HG03196 (cell line): ENCODE measurements around the gene IGF2BP1.
"Not testable (repeated sequence)": the region's sequence is repeated elsewhere in the genome, so short reads cannot be mapped to it uniquely, and the experiment has no call there.

ENCODE experiments used
- ATAC-seq: cut with Tn5 transposase; IDR thresholded peaks from one replicate; pipeline ENCODE4 v1.9.1; 2021; ENCODE audit not compliant: unreplicated experiment

The IGF2BP1 gene

DNA sequence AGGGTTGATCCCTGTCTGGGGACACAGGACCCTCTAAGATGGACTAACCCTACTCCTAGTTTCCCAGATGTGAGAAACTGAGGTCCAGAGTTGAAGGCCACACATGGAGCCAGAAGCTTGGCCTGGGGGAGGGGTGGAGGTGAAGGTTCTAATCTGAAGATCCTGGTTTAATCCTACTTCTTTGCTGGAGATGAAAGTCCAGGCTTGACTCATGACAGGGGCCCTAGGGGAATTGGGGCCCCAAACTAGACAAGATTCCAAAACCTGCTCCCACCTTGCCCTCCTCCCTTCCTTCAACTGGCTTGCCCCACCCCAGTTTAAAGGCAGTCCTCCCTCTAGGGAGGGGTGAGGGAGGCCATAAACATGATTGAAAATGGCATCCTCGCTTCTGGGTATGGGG, 21.6 kb downstream of the IGF2BP1 start:
- no peak for ATAC-seq

DNA sequence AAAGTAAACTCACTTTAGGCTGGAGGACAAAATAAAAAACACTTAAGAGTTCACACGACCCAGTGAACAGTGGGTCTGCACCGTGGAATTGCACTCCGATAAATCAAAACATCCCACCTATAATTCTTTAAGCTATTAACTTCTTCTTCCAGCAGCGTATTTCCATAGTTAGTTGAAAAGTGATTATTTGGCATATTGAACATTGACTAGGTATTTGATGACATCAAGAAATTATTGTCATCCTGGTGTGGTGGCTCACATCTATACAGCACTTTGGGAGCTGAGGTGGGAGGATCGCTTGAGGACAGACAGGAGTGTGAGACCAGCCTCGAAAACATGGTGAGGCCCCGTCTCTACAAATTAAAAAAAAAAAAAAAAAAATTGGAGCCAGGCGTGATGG, 23.4 kb downstream of the IGF2BP1 start:
- no peak for ATAC-seq

DNA sequence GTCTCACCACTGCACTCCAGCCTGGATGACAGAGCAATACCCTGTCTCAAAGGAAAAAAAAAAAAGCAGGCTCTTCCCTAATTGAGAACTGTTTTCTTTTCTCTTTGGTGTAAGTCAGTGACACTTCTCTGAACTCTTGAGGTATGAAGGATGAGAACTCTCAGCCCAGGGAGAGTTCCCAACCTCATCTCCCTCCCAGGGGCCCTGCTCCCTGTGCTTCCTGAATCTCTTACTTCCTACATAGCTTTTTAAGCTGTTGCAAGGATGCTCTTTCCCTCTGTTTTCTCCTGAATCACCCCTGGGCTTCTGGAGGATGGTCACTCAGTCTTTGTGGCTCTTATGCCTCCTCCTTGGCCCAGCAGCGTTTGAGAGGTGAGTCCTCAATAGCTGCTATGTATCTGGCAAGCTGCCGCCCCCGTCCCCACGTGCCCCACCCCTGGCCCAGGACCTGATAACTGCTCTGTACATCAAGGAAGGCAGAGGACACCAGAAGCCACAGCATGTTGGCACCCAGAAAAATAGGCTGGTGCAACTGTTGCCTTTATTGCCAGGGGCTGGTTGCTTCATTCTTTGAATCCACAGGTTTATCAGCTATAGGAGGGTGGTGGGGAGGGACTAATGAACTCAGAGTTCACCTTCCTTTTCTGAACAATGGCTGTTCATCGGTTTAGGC, 24.0 kb downstream of the IGF2BP1 start:
- no peak for ATAC-seq

GRCh38 chr17:49021768-49022103, 24.6 kb downstream of the IGF2BP1 start:
- ATAC-seq: no peak

DNA sequence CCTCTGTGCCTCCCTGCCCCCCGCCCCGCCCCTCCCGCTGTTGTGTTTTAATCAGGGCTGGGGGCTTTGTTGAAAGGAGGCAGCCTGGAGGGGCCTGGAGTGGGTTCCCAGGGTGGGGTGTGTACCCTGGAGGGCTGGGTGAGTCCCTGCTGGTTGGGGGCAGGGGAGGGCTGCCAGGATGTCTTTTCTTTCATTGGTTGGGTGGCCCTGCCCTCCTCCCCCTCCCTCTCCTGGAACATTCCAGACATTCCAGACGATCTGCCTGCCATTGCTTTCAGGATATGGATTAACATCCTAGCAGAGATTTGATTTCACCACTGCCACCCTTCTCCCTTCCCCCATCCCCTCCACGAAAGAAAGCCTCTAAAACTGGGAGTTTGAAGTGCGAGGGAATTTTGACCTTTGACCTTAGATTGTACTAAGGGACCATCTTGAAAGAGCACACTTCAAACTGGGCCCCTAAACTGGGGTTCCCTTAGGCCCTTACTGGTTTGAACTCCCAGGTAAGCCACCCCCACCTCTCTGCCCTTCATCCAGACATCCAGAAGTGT, 25.3 kb downstream of the IGF2BP1 start:
- ATAC-seq: no peak

DNA sequence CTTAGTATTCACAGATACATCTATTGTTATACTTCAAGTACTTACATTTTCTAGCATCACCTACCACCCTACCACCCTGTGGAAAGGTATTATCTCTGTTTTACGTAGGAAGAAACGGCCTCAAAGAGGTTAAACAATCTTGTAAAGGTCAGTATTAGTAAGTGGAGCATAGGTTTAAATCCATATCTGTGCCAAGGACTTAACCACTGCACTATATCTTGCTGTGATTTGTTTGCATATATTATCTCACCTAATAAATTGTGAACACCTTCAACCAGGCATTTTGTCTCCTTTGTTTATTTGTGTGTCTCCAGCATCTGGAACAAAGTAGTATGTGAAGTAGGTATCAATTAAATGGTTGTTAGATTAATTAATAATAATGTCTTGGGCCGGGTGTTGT, 27.3 kb downstream of the IGF2BP1 start:
- no peak for ATAC-seq

GRCh38 chr17:49026447-49026846, 29.3 kb downstream of the IGF2BP1 start:
- not testable (repeated sequence) for ATAC-seq

GRCh38 chr17:49028271-49028670, 31.1 kb downstream of the IGF2BP1 start:
- no peak for ATAC-seq

- no peak for ATAC-seq
Observed at GRCh38 chr17:49029801-49030200, 32.6 kb downstream of the IGF2BP1 start.

DNA sequence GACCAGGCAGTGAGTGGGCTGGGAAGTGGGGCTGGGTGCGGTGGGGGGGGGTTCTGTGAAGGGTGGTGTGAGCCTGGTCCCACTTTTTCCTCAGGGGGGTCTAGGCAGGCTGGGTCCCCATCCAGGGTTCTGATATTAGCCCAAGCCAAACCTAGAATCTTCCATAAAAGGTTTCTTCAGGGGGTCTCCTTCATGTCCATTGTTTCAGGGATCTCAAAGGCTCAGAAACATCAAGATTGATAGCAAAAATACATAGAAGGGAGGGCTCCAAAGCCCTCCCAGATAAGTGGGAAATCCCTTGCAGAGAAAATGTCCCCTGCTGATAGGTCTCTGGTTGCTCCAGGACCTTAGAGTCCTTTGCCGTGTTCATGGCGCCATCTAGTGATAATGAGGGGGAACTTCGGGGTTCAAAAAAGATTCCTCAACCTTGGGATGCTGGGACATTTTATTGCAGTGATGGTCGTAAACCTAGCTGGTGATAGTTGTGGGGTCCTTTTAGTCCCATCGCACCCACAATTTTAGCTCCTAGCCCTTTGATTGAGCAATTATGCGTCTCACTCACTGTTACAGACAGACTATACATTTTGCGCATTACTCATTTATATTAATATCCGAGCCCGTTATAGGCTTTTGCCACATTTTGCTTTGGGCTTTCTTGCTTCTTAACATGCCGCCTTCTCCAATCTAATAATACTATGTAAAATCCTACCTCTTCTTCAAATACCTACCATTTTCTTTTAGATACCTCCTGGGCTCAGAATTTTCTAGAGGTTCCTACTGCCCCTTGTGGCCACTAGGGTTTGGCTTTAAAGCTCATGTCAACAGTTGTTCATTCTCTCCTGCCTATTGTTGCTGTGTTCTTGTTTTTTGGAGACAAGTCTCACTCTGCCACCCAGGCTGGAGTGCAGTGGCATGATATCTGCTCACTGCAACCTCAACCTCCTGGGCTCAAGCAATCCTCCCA, 35.1 kb downstream of the IGF2BP1 start:
- ATAC-seq: no peak

DNA sequence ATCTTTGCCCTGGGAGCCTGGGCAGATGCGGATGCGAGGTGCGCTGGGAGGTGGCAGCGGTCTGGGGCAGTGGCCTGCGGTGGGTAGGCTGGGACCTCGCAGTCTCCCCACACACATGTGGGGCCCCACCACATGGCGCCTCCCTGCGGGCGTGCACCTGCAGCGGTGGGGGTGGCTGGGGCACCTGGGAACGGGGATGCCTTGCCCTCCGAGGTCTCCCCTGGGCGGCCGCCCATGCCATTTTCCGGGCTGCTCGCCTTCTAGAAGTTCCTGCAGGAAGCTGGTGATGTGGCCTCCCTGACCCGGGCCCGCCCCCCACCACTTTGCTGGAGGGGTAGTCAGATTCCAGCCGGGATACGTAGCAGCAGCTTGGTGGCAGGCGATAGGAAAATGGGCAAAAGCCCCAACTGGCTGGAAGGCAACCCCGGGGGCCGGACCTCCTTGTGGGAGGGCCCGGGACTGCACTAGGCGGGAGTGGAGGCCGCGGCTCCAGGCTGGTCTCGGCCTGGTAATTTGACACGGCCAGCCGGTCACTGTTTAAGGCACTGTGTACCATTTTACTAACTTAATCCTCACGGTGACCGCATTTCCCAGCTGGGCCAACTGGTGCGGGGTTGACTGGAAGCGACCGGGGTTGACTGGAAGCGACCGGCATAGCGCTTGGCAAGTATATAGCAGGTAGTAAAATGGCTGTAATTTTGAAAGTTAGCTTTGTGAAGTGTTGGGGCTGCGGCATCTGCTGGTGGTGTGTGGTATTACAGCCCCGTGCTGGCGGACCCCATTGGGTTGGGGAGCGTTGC, 38.5 kb downstream of the IGF2BP1 start:
- ATAC-seq: no peak

DNA sequence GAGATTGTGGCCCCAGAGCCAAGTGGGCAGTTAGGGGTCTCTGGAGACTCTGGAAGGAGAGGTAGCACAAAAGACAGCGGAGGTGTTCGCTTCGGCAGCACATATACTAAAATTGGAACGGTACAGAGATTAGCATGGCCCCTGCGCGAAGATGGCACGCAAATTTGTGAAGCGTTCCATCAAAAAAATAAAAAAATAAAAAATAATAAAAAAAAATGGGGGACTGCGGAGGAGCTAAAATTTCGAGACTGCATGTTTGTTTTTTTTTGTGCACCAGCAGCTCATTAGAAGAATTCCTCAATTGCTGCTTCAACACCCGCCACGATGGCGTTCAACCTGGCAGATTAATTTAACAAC, 39.1 kb downstream of the IGF2BP1 start:
- no peak for ATAC-seq

- ATAC-seq: no peak
Observed at GRCh38 chr17:49038138-49038537, 41.0 kb downstream of the IGF2BP1 start.

- ATAC-seq: no peak
Observed at GRCh38 chr17:49038544-49038943, 41.4 kb downstream of the IGF2BP1 start.

DNA sequence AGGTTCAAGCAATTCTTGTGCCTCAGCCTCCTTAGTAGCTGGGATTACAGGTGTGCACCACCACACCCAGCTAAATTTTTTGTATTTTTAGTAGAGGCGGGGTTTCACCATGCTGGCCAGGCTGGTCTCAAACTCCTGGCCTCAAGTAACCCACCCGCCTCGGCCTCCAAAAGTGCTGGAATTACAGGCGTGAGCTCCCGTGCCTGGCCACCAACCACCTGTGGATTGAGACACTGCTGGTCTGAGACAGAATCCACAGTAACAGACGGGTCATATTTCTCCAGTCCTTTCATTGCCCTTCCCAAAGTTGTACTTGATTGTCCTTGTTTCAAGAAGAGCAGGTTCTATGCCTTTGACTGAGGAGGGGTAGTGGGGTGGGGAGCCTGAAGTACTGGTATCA, 42.3 kb downstream of the IGF2BP1 start:
- ATAC-seq: not testable (repeated sequence)

DNA sequence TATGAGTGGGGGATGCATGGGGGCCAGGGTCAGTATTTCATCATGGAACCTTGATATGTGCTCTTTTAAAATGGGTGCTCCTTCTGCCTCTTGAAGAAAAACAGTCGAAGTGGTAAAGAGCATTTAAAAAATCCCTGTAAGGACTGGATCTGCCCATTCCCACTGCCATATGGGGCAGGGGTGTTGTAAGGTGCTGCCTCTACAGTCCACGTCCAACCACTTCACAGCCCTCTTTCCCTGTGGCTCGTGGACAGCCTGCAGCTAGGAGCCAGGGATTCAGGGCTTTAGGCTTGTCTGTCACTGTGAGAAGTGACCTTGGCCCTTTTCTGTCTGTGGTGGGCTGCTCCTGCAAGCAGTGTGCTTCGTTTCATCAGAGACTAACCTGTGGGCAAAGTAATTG, 44.3 kb downstream of the IGF2BP1 start:
- ATAC-seq: no peak

DNA sequence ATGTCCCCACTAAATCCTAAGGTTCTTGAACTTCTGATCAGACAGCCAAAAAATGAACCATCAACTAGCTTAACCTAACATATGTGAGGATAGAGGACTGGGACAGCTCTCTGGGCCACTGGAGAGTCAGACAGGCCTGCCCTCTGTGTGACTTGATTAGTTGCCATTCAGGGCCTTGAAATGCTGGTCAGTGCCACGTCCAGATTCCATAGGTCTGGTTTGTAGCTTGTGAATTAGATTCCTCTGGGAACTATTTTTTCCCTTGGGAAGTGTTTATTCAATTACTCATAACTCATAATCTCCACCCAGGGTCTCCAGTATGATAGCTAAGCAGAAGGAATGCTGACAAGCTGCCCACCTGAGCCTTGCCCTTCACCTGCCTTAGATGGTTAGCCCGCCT, 48.2 kb downstream of the IGF2BP1 start:
- no peak for ATAC-seq

DNA sequence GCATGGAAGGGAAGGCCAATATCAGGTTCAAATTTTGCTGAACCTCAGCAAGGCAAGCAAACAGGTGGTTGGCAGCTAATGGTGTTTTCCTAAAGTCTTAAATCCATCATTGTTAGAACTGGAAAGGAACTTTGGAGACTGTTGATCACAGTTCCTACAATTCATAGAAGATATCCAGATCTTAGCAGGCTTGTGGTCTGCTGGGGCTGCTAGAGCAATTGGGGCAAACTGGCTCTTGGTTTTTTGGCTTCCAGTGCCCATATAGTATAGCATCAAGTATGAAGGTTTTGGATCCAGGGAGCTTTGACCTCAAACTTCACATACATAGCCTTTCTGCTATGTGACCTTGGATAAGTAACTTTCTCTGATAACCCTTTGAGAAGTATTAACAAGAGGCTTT, 49.7 kb downstream of the IGF2BP1 start:
- ATAC-seq: no peak

DNA sequence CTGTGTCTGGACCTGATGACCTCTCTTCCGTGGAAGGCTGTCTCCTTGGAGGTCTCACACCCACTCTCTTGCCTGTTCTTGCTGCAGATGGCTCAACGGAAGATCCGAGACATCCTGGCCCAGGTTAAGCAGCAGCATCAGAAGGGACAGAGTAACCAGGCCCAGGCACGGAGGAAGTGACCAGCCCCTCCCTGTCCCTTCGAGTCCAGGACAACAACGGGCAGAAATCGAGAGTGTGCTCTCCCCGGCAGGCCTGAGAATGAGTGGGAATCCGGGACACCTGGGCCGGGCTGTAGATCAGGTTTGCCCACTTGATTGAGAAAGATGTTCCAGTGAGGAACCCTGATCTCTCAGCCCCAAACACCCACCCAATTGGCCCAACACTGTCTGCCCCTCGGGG, 52.1 kb downstream of the IGF2BP1 start:
- ATAC-seq: no peak

- ATAC-seq: no peak
Observed at GRCh38 chr17:49050611-49051010, 53.4 kb downstream of the IGF2BP1 start.

- ATAC-seq: no peak
Observed at GRCh38 chr17:49051269-49051668, 54.1 kb downstream of the IGF2BP1 start.
